Measurements from ENCODE around the gene WDR4. TPM values are rescaled to one million over a fixed set of nuclear protein-coding genes. Genes with fewer than 3 reads are reported as not detected.
"Not testable (repeated sequence)": the region's sequence is repeated elsewhere in the genome, so short reads cannot be mapped to it uniquely, and the experiment has no call there.

The WDR4 gene
- total RNA-seq, 1 donor from 2014 or later = 15.7 TPM

DNA sequence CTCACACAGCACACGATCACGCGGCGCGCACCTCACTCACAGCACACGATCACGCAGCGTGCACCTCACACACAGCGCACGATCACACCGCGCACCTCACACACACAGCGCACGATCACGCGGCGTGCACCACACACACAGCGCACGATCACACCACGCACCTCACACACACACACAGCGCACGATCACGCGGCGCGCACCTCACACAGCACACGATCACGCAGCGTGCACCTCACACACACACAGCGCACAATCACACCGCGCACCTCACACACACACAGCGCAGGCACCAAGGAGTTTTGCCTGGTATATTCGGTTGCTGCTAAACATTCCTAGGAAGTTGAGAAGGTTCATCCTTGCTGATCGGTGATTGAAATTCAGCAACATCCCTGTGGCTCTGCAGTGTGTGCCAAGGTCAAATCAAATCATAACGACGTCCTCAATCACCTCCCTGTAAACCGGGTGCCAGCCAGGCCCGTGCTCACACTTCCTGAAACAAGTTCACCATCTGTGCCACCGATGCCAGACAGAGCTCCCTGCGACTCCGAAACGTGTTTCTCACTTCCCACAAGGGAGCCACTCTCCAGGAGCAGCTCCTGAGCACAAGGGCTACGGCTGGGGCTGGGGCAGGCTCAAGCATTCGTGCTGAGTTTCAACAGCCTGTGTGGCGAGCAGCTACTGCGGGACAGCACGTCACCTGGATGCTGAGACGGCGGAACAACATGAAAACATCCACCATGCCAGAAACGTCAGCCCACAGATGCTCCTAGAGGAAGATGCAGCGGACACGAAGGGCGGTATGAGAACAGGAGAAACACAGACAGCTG is 30.2 kb downstream of the WDR4 start:
- H3K36me3 Mint-ChIP-seq (ENCODE audit: unreplicated experiment) = peaks cover 3% of the 10 kb centered on the region
- no peak for DNase-seq
- H3K4me3 Mint-ChIP-seq (ENCODE audit: unreplicated experiment) = no peak overlapping the region
- H3K4me1 Mint-ChIP-seq (ENCODE audit: low read depth, unreplicated experiment) = peaks cover 3% of the 10 kb centered on the region
- TF ChIP-seq, protein P1, sequence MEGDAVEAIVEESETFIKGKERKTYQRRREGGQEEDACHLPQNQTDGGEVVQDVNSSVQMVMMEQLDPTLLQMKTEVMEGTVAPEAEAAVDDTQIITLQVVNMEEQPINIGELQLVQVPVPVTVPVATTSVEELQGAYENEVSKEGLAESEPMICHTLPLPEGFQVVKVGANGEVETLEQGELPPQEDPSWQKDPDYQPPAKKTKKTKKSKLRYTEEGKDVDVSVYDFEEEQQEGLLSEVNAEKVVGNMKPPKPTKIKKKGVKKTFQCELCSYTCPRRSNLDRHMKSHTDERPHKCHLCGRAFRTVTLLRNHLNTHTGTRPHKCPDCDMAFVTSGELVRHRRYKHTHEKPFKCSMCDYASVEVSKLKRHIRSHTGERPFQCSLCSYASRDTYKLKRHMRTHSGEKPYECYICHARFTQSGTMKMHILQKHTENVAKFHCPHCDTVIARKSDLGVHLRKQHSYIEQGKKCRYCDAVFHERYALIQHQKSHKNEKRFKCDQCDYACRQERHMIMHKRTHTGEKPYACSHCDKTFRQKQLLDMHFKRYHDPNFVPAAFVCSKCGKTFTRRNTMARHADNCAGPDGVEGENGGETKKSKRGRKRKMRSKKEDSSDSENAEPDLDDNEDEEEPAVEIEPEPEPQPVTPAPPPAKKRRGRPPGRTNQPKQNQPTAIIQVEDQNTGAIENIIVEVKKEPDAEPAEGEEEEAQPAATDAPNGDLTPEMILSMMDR (IDR thresholded peaks at IDR 0.05; ENCODE audit: partially characterized antibody, unreplicated experiment) = no peak
- peak overlapping the region; percentile 77 for H3K27ac Mint-ChIP-seq (ENCODE audit: unreplicated experiment)
- H3K9me3 Mint-ChIP-seq (ENCODE audit: unreplicated experiment) = peaks cover 4% of the 10 kb centered on the region
- H3K27me3 Mint-ChIP-seq (ENCODE audit: unreplicated experiment) = peaks cover 10% of the 10 kb centered on the region

- H3K27me3 Mint-ChIP-seq (ENCODE audit: unreplicated experiment); H3K27ac Mint-ChIP-seq (ENCODE audit: unreplicated experiment); H3K4me3 Mint-ChIP-seq (ENCODE audit: unreplicated experiment); H3K4me1 Mint-ChIP-seq (ENCODE audit: low read depth, unreplicated experiment); DNase-seq; H3K9me3 Mint-ChIP-seq (ENCODE audit: unreplicated experiment); H3K36me3 Mint-ChIP-seq (ENCODE audit: unreplicated experiment): not testable (repeated sequence)
Measured at GRCh38 chr21:42848144-42848931, 31.0 kb downstream of the WDR4 start.

- Mint-ChIP-seq H3K27me3 (ENCODE audit: unreplicated experiment) (peaks cover 10% of the 10 kb centered on the region), H3K9me3 (ENCODE audit: unreplicated experiment) (peaks cover 4% of the 10 kb centered on the region), H3K4me3 (ENCODE audit: unreplicated experiment) (no peak overlapping the region), H3K4me1 (ENCODE audit: low read depth, unreplicated experiment) (peaks cover 3% of the 10 kb centered on the region), H3K27ac (ENCODE audit: unreplicated experiment) (no peak overlapping the region), H3K36me3 (ENCODE audit: unreplicated experiment) (peaks cover 11% of the 10 kb centered on the region)
- no peak for DNase-seq
- TF ChIP-seq, protein P1 (IDR thresholded peaks at IDR 0.05; ENCODE audit: partially characterized antibody, unreplicated experiment) = no peak
Measured at GRCh38 chr21:42847726-42848125, 31.6 kb downstream of the WDR4 start.

DNA sequence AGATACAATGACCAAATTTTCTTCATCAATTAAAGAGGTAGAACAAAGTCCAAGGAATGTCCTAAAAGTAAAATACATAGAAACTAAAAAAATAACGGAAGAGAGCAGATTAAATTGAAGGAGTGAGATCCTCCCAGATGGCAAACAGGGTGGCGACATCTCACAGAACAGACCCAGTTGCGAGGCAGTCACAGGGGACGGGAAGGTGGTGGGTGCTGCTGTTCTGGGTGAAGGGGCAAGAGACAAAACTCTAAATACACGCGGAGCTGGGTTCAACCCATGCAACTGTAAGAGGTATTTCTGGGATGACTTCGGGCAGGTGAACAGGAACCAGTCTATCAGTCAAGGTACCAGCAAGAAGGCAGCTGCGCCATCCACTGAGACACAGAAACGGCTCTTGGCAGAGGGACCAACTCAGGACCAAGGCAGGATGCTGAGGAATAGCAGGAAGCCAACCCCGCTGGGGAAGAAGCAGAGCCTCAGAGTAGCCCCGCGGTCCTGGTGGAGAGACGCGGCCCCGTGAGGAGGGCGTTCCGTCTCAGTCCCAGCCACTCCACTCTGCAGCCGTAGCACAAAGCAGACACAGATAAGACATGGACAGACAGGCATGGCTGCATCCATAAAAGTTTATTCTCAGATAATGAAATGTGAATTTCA is 32.2 kb downstream of the WDR4 start:
- Mint-ChIP-seq H3K36me3 (ENCODE audit: unreplicated experiment) (peaks cover 11% of the 10 kb centered on the region), H3K9me3 (ENCODE audit: unreplicated experiment) (peaks cover 4% of the 10 kb centered on the region), H3K27me3 (ENCODE audit: unreplicated experiment) (peaks cover 10% of the 10 kb centered on the region), H3K27ac (ENCODE audit: unreplicated experiment) (no peak overlapping the region), H3K4me3 (ENCODE audit: unreplicated experiment) (no peak overlapping the region), H3K4me1 (ENCODE audit: low read depth, unreplicated experiment) (peaks cover 3% of the 10 kb centered on the region)
- no peak for DNase-seq
- TF ChIP-seq, protein P1 (IDR thresholded peaks at IDR 0.05; ENCODE audit: partially characterized antibody, unreplicated experiment) = no peak

- Mint-ChIP-seq H3K36me3 (ENCODE audit: unreplicated experiment) (peaks cover 11% of the 10 kb centered on the region), H3K4me1 (ENCODE audit: low read depth, unreplicated experiment) (no peaks in the 10 kb centered on the region), H3K4me3 (ENCODE audit: unreplicated experiment) (no peak overlapping the region), H3K27me3 (ENCODE audit: unreplicated experiment) (peaks cover 10% of the 10 kb centered on the region), H3K9me3 (ENCODE audit: unreplicated experiment) (peaks cover 4% of the 10 kb centered on the region), H3K27ac (ENCODE audit: unreplicated experiment) (no peak overlapping the region)
- TF ChIP-seq, protein P1 (IDR thresholded peaks at IDR 0.05; ENCODE audit: partially characterized antibody, unreplicated experiment) = no peak
- no peak for DNase-seq
Measured at GRCh38 chr21:42846221-42846620, 33.1 kb downstream of the WDR4 start.
